GM23338 (cell line): ENCODE measurements around the gene MPO. TPM values are rescaled to one million over a fixed set of nuclear protein-coding genes. Genes with fewer than 3 reads are reported as not detected.

ENCODE experiments used
- ATAC-seq: fragments of 200-7000 bp; cut with Tn5 transposase; 3 replicates; pipeline ENCODE4 v1.9.1; 2020
- DNase-seq: peaks from one replicate; pipeline ENCODE4 v3.0.0-alpha.2; 2015; ENCODE audit warnings: low spot score
- H2AFZ ChIP-seq: fragments of 200-600 bp; sonication (generic); 2 replicates; pipeline ENCODE4 v1.8.0; 2016; ENCODE audit warnings: antibody characterized with exemption, mild to moderate bottlenecking, moderate library complexity
- H3F3A ChIP-seq: fragments of 200-600 bp; sonication (generic); replicated peaks from 2 replicates; pipeline ENCODE4 v1.8.0; 2017; ENCODE audit warnings: antibody characterized with exemption, mixed run types, low read depth
- H3K27ac ChIP-seq: fragments of 200-600 bp; sonication (generic); 2 replicates; pipeline ENCODE4 v1.6.1; 2016; ENCODE audit warnings: low read depth
- H3K27me3 ChIP-seq: fragments of 200-600 bp; sonication (generic); 2 replicates; pipeline ENCODE4 v1.8.0; 2016; ENCODE audit warnings: mild to moderate bottlenecking, mixed run types, moderate library complexity; ENCODE audit not compliant: insufficient read depth
- H3K36me3 ChIP-seq: fragments of 200-600 bp; sonication (generic); 2 replicates; pipeline ENCODE4 v1.8.0; 2016; ENCODE audit warnings: mild to moderate bottlenecking; ENCODE audit not compliant: insufficient read depth
- H3K4me1 ChIP-seq: fragments of 200-600 bp; sonication (generic); 2 replicates; pipeline ENCODE4 v1.8.0; 2016; ENCODE audit warnings: mild to moderate bottlenecking, moderate library complexity; ENCODE audit not compliant: insufficient read depth
- H3K4me2 ChIP-seq: fragments of 200-600 bp; sonication (generic); 2 replicates; pipeline ENCODE4 v1.7.1; 2017; ENCODE audit warnings: mixed run types
- H3K4me3 ChIP-seq: fragments of 200-600 bp; sonication (generic); 2 replicates; pipeline ENCODE4 v1.6.1; 2016; ENCODE audit warnings: mixed run types
- H3K79me2 ChIP-seq: fragments of 200-600 bp; sonication (generic); replicated peaks from 2 replicates; pipeline ENCODE4 v1.8.0; 2017; ENCODE audit warnings: mild to moderate bottlenecking; ENCODE audit not compliant: insufficient read depth
- H3K9me2 ChIP-seq: fragments of 200-600 bp; sonication (generic); 2 replicates; pipeline ENCODE4 v1.8.0; 2017; ENCODE audit not compliant: insufficient read depth
- H4K20me1 ChIP-seq: fragments of 200-600 bp; sonication (generic); replicated peaks from 2 replicates; pipeline ENCODE4 v1.8.0; 2017; ENCODE audit warnings: mild to moderate bottlenecking; ENCODE audit not compliant: insufficient read depth
- H3K27ac Mint-ChIP-seq: 2 replicates; pipeline ENCODE4 v1.8.0; 2020; ENCODE audit warnings: inconsistent platforms, mild to moderate bottlenecking, moderate library complexity, mixed read lengths
- H3K27me3 Mint-ChIP-seq: 3 replicates; pipeline ENCODE4 v1.8.0; 2022; ENCODE audit warnings: low read depth, mild to moderate bottlenecking, moderate library complexity, mixed read lengths, inconsistent platforms; ENCODE audit not compliant: insufficient read depth, poor library complexity
- H3K36me3 Mint-ChIP-seq: 3 replicates; pipeline ENCODE4 v1.8.0; 2021; ENCODE audit warnings: low read depth, mild to moderate bottlenecking, inconsistent platforms, moderate library complexity, mixed read lengths
- H3K4me1 Mint-ChIP-seq: 3 replicates; pipeline ENCODE4 v1.8.0; 2020; ENCODE audit warnings: mild to moderate bottlenecking, inconsistent platforms, mixed read lengths
- H3K4me3 Mint-ChIP-seq: 3 replicates; pipeline ENCODE4 v1.8.0; 2021; ENCODE audit warnings: moderate library complexity, mild to moderate bottlenecking, inconsistent platforms, mixed read lengths
- H3K9me3 Mint-ChIP-seq: 3 replicates; pipeline ENCODE4 v1.8.0; 2020; ENCODE audit warnings: moderate library complexity, mild to moderate bottlenecking, inconsistent platforms, mixed read lengths
- CREB1 ChIP-seq: fragments of 250-450 bp; sonication (Bioruptor Pico); IDR thresholded peaks from 2 replicates; pipeline ENCODE4 v1.5.0; 2020; ENCODE audit warnings: low read depth, mild to moderate bottlenecking, moderate library complexity
- EZH2 ChIP-seq: fragments of 200-600 bp; sonication (generic); IDR thresholded peaks from one replicate; pipeline ENCODE4 v1.8.0; 2017; ENCODE audit warnings: antibody characterized with exemption, mild to moderate bottlenecking, low read depth; ENCODE audit not compliant: unreplicated experiment
- EZH2phosphoT487 ChIP-seq: fragments of 200-600 bp; sonication (generic); IDR thresholded peaks from one replicate; pipeline ENCODE4 v1.8.1; 2018; ENCODE audit warnings: antibody characterized with exemption; ENCODE audit not compliant: unreplicated experiment
- JUNB ChIP-seq: IDR thresholded peaks from one replicate; pipeline ENCODE4 v1.6.1; 2016; ENCODE audit warnings: antibody characterized with exemption; ENCODE audit not compliant: unreplicated experiment
- NANOG ChIP-seq: IDR thresholded peaks from 2 replicates; pipeline ENCODE4 v1.6.1; 2016; ENCODE audit warnings: antibody characterized with exemption, borderline replicate concordance
- POLR2AphosphoS5 ChIP-seq: IDR thresholded peaks from 2 replicates; pipeline ENCODE4 v1.6.1; 2016; ENCODE audit warnings: antibody characterized with exemption, low read depth
- STAT1 ChIP-seq: IDR thresholded peaks from one replicate; pipeline ENCODE4 v1.6.1; 2016; ENCODE audit warnings: antibody characterized with exemption; ENCODE audit not compliant: unreplicated experiment
- ZNF114 ChIP-seq: fragments of 250-450 bp; sonication (Bioruptor Pico); IDR thresholded peaks from 2 replicates; pipeline ENCODE4 v1.5.0; 2020; ENCODE audit warnings: mild to moderate bottlenecking, moderate library complexity
- ZNF331 ChIP-seq: fragments of 250-450 bp; sonication (Bioruptor Pico); IDR thresholded peaks from 2 replicates; pipeline ENCODE4 v1.5.0; 2020; ENCODE audit warnings: low read depth, mild to moderate bottlenecking, moderate library complexity
- polyA plus RNA-seq: library from polyadenylated mRNA; unstranded; fragments of >200 nt; fragmentation: Nextera tagmentation; extraction: Ambion mirVana; gene quantifications from 2 replicates; pipeline ENCODE4 v1.2.1, GENCODE V29; 2016
- total RNA-seq: library from RNA; depleted of rRNA; stranded (reverse); fragments of >200 nt; shearing (Covaris generic); gene quantifications from 2 replicates; pipeline ENCODE4 v1.2.3, GENCODE V29; 2014
- TF ChIP-seq, protein P1 (sequence below), 2 experiments: fragments of 200-600 bp in 1 of 2; sonication (generic) in 1 of 2; conservative IDR thresholded peaks; 2 replicates each; pipeline versions ENCODE4 v1.5.1 to v1.6.1; 2016 to 2017; ENCODE audit warnings: antibody characterized with exemption in 2 of 2, low read depth in 2 of 2, mild to moderate bottlenecking in 2 of 2, moderate library complexity in 1 of 2
- TF ChIP-seq, protein P2 (sequence below): IDR thresholded peaks from 2 replicates; pipeline ENCODE4 v1.6.1; 2016; ENCODE audit warnings: antibody characterized with exemption
- TF ChIP-seq, protein P3 (sequence below): IDR thresholded peaks from one replicate; pipeline ENCODE4 v1.6.1; 2018; ENCODE audit warnings: antibody characterized with exemption; ENCODE audit not compliant: unreplicated experiment

The MPO gene
- total and polyA plus RNA-seq, 2 experiments from 2014 or later: 0.08 TPM; not detected in 1

DNA sequence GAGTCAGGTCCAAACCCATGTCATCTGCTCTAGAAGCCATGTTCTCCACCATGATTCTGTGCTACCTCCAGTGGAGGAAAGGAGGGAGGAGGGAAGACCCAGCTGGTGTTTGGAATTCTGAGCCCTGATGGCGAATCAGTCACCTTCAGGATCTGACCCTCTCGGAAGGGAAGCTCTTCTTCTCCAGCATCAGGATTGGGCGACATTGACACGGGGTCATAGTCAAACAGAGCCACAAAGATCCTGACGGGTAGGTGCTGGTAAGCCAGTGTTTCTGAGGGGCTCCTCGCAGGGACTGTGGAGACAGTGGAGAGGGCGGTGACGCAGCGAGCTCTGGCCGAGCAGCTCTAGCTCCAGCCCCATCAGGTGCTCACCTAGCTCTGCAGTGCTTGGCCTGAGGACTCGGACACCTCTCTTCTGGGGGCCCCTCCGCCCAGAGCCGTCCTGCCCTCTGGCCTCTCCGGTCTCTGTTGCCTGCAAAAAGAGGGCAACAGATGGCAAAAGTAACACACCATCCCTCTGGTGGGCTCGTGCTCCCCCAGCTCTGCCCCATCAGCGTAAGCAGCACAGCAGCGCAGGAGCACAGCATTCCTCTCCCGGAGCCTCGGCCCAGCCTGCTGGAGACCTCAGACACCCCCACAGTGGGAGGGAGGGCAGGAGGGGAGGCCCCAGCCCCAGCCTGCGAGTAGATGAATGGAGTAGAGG lies 26.9 kb upstream of the MPO start (continued):
- TF ChIP-seq POLR2AphosphoS5: no peak
- no peak for TF ChIP-seq STAT1
- TF ChIP-seq, protein P1, sequence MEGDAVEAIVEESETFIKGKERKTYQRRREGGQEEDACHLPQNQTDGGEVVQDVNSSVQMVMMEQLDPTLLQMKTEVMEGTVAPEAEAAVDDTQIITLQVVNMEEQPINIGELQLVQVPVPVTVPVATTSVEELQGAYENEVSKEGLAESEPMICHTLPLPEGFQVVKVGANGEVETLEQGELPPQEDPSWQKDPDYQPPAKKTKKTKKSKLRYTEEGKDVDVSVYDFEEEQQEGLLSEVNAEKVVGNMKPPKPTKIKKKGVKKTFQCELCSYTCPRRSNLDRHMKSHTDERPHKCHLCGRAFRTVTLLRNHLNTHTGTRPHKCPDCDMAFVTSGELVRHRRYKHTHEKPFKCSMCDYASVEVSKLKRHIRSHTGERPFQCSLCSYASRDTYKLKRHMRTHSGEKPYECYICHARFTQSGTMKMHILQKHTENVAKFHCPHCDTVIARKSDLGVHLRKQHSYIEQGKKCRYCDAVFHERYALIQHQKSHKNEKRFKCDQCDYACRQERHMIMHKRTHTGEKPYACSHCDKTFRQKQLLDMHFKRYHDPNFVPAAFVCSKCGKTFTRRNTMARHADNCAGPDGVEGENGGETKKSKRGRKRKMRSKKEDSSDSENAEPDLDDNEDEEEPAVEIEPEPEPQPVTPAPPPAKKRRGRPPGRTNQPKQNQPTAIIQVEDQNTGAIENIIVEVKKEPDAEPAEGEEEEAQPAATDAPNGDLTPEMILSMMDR (conservative IDR thresholded peaks at IDR 0.05; ENCODE audit: low read depth in 2 of 2): no peak
- TF ChIP-seq JUNB: no peak
- TF ChIP-seq CREB1 (CRISPR knock-in tag): no peak
- TF ChIP-seq, protein P2, sequence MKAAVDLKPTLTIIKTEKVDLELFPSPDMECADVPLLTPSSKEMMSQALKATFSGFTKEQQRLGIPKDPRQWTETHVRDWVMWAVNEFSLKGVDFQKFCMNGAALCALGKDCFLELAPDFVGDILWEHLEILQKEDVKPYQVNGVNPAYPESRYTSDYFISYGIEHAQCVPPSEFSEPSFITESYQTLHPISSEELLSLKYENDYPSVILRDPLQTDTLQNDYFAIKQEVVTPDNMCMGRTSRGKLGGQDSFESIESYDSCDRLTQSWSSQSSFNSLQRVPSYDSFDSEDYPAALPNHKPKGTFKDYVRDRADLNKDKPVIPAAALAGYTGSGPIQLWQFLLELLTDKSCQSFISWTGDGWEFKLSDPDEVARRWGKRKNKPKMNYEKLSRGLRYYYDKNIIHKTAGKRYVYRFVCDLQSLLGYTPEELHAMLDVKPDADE: no peak
- TF ChIP-seq EZH2: no peak

DNA sequence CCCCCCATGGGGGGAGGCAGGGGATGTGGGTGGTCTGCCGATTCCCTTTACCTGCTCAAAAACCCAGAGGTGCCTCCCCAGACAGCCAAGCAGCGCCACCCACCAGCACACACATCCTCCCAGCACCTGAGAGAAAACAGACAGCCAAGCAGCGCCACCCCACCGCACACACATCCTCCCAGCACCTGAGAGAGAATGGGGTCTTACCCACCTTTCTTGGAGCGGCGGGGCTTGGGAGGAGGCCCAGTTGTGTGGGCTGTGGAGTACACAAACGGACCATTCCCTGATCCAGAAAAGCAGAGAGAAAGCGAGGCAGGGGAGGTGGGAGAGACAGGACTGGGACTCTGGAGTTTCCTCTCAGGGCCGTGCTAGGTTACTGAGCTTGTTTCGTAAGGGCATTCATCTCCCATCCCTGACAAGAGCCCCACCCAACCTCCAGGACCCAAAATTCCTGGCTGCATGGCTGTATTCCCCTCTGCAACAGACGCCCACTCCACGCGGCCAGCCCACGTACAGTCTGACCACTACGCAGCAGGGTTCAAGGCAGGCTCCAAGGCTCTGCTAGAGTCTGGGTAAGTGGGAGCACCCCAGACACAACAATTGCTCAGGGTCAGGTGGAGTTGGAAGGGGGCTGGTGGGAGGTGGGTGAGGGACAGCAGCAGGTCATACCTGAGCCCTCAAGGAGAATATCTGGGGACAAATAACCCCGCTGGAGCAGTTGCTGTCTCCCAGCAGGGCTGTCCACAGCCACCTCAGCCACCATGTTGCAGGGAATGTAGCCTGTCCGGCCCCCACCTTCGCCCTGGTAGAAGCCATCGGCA lies 25.6 kb upstream of the MPO start:
- Histone ChIP-seq H3K4me2 (no peak overlapping the region), H3K27ac (no peak overlapping the region), H3K4me1 (peaks cover 13% of the 10 kb centered on the region), H4K20me1 (no peaks in the 10 kb centered on the region), H3K4me3 (no peak overlapping the region), H3F3A (no peaks in the 10 kb centered on the region), H3K79me2 (no peaks in the 10 kb centered on the region), H3K36me3 (no peaks in the 10 kb centered on the region), H3K27me3 (no peaks in the 10 kb centered on the region), H3K9me2 (no peaks in the 10 kb centered on the region), H2AFZ (no peak overlapping the region)
- no peaks in the 10 kb centered on the region for H3K9me3 Mint-ChIP-seq
- H3K27ac Mint-ChIP-seq: no peak overlapping the region
- H3K27me3 Mint-ChIP-seq: peaks cover 5% of the 10 kb centered on the region
- DNase-seq: no peak
- peaks cover 30% of the 10 kb centered on the region for H3K4me1 Mint-ChIP-seq
- H3K36me3 Mint-ChIP-seq: no peaks in the 10 kb centered on the region
- no peak overlapping the region for H3K4me3 Mint-ChIP-seq
- ATAC-seq: no peak
- no peak for TF ChIP-seq POLR2AphosphoS5
- no peak for TF ChIP-seq NANOG
- TF ChIP-seq ZNF331 (CRISPR knock-in tag): no peak
- TF ChIP-seq, protein P3, sequence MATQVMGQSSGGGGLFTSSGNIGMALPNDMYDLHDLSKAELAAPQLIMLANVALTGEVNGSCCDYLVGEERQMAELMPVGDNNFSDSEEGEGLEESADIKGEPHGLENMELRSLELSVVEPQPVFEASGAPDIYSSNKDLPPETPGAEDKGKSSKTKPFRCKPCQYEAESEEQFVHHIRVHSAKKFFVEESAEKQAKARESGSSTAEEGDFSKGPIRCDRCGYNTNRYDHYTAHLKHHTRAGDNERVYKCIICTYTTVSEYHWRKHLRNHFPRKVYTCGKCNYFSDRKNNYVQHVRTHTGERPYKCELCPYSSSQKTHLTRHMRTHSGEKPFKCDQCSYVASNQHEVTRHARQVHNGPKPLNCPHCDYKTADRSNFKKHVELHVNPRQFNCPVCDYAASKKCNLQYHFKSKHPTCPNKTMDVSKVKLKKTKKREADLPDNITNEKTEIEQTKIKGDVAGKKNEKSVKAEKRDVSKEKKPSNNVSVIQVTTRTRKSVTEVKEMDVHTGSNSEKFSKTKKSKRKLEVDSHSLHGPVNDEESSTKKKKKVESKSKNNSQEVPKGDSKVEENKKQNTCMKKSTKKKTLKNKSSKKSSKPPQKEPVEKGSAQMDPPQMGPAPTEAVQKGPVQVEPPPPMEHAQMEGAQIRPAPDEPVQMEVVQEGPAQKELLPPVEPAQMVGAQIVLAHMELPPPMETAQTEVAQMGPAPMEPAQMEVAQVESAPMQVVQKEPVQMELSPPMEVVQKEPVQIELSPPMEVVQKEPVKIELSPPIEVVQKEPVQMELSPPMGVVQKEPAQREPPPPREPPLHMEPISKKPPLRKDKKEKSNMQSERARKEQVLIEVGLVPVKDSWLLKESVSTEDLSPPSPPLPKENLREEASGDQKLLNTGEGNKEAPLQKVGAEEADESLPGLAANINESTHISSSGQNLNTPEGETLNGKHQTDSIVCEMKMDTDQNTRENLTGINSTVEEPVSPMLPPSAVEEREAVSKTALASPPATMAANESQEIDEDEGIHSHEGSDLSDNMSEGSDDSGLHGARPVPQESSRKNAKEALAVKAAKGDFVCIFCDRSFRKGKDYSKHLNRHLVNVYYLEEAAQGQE: no peak
- no peak for TF ChIP-seq CREB1 (CRISPR knock-in tag)
- no peak for TF ChIP-seq STAT1
- no peak for TF ChIP-seq ZNF114
- TF ChIP-seq, protein P1 (conservative IDR thresholded peaks at IDR 0.05; ENCODE audit: low read depth in 2 of 2): no peak
- no peak for TF ChIP-seq JUNB
- TF ChIP-seq EZH2: no peak
- TF ChIP-seq EZH2phosphoT487: no peak
